ENCODE data around the gene TTC27. TPM values are rescaled to one million over a fixed set of nuclear protein-coding genes. Genes with fewer than 3 reads are reported as not detected.

Gene TTC27
- total and polyA plus RNA-seq, 2 of the 13 experiments (the other 11 are each of a cell fraction or from before 2014, with no cell fraction given) = 26.7 to 44.7 TPM

GRCh38 chr2:32777714-32778113 lies 149.9 kb downstream of the TTC27 start (continued):
- TF ChIP-seq ZBTB4 (CRISPR knock-in tag; IDR thresholded peaks at IDR 0.05; ENCODE audit: borderline replicate concordance) (no peak), CSRNP2 (CRISPR knock-in tag; conservative IDR thresholded peaks at IDR 0.05; ENCODE audit: low read depth) (no peak), ARID5B (CRISPR knock-in tag; IDR thresholded peaks at IDR 0.05) (peak; percentile 70), HINFP (CRISPR knock-in tag; IDR thresholded peaks at IDR 0.05; ENCODE audit: low read depth) (no peak), NFRKB (IDR thresholded peaks at IDR 0.05) (no peak), TFDP1 (CRISPR knock-in tag; IDR thresholded peaks at IDR 0.05; ENCODE audit: borderline replicate concordance) (no peak), CEBPG (CRISPR knock-in tag; IDR thresholded peaks at IDR 0.05) (no peak), BCL6 (CRISPR knock-in tag; IDR thresholded peaks at IDR 0.05) (peak; percentile 92), AHDC1 (CRISPR knock-in tag; IDR thresholded peaks at IDR 0.05; ENCODE audit: borderline replicate concordance) (peak; percentile 70; the same call in 1 of the 2 replicates), ZNF549 (CRISPR knock-in tag; IDR thresholded peaks at IDR 0.05) (no peak), NCOR1 (IDR thresholded peaks at IDR 0.05; ENCODE audit: borderline replicate concordance, low read length) (peak; percentile 25; the same call in 1 of the 2 replicates), SOX5 (CRISPR knock-in tag; IDR thresholded peaks at IDR 0.05; ENCODE audit: borderline replicate concordance) (peak; percentile 30; the same call in 1 of the 2 replicates)

Measured in HepG2 (cell line).